PFSK-1 (cell line): Measurements from ENCODE around the gene PPFIA1.

Experiments
- POLR2AphosphoS5 ChIP-seq: IDR thresholded peaks from 2 replicates; pipeline ENCODE4 v1.6.1; 2012; ENCODE audit warnings: low read depth, mild to moderate bottlenecking, control low read depth, low read length, moderate library complexity
- SIN3A ChIP-seq: IDR thresholded peaks from 2 replicates; pipeline ENCODE4 v1.6.1; 2012; ENCODE audit warnings: mild to moderate bottlenecking, low read length, moderate library complexity, borderline replicate concordance; ENCODE audit not compliant: insufficient read depth
- TF ChIP-seq, protein P1 (sequence below), 2 experiments: IDR thresholded peaks; 2 replicates each; pipeline versions ENCODE4 v1.6.1 to v1.8.0; 2011 to 2012; ENCODE audit warnings: low read depth in 2 of 2, low read length in 2 of 2, control low read depth in 1 of 2, inconsistent platforms in 1 of 2, mild to moderate bottlenecking in 1 of 2, moderate library complexity in 1 of 2; ENCODE audit not compliant: insufficient read depth in 1 of 2

- no peak for TF ChIP-seq SIN3A
- TF ChIP-seq, protein P1, sequence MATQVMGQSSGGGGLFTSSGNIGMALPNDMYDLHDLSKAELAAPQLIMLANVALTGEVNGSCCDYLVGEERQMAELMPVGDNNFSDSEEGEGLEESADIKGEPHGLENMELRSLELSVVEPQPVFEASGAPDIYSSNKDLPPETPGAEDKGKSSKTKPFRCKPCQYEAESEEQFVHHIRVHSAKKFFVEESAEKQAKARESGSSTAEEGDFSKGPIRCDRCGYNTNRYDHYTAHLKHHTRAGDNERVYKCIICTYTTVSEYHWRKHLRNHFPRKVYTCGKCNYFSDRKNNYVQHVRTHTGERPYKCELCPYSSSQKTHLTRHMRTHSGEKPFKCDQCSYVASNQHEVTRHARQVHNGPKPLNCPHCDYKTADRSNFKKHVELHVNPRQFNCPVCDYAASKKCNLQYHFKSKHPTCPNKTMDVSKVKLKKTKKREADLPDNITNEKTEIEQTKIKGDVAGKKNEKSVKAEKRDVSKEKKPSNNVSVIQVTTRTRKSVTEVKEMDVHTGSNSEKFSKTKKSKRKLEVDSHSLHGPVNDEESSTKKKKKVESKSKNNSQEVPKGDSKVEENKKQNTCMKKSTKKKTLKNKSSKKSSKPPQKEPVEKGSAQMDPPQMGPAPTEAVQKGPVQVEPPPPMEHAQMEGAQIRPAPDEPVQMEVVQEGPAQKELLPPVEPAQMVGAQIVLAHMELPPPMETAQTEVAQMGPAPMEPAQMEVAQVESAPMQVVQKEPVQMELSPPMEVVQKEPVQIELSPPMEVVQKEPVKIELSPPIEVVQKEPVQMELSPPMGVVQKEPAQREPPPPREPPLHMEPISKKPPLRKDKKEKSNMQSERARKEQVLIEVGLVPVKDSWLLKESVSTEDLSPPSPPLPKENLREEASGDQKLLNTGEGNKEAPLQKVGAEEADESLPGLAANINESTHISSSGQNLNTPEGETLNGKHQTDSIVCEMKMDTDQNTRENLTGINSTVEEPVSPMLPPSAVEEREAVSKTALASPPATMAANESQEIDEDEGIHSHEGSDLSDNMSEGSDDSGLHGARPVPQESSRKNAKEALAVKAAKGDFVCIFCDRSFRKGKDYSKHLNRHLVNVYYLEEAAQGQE (IDR thresholded peaks at IDR 0.05; ENCODE audit: insufficient read depth in 1 of 2, low read depth in 2 of 2, low read length in 2 of 2), result no peak
- no peak for TF ChIP-seq POLR2AphosphoS5
These were observed 54.1 kb downstream of the PPFIA1 start for GRCh38 chr11:70324376-70325115.
